ENCODE measurements around the gene CLMN.
"Not testable (repeated sequence)": the region's sequence is repeated elsewhere in the genome, so short reads cannot be mapped to it uniquely, and the experiment has no call there.

CLMN gene

DNA sequence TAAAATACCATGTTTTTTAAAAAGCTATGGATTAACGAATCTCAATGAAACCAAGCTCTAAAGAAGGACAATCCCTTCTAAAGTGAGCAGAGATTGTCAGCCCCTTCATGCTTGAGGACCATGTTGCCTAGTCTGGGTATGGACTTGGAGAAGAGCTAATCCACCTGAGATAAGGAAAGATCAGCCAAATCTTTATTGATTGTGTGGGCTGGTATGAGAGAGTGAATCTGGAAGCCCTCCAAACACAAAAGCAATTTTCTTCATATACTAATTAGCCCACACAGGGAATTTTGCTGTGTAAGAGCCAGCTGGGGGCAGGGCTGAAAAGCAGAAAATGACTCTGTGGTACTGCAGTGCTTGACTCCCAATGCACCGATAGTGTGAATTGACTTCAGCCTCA, 115.0 kb downstream of the CLMN start:
- DNase-seq (ENCODE audit: low read depth): no peak
- no peak overlapping the region for H3K4me3 ChIP-seq (ENCODE audit: low read length)
- TF ChIP-seq CTCF (conservative IDR thresholded peaks at IDR 0.05; ENCODE audit: low read depth, low read length): no peak

DNA sequence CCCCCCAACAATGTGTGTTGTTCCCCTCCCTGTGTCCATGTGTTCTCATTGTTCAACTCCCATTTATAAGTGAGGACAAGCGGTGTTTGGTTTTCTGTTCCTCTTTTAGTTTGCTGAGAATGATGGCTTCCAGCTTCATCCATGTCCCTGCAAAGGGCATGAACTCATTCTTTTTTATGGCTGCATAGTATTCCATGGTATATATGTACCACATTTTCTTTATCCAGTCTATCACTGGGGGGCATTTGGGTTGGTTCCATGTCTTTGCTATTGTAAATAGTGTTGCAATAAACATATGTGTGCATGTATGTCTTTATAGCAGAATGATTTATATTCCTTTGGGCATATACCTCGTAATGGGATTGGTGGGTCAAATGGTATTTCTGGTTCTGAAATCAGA, 118.0 kb downstream of the CLMN start:
- not testable (repeated sequence) for H3K4me3 ChIP-seq (ENCODE audit: low read length); DNase-seq (ENCODE audit: low read depth)

DNA sequence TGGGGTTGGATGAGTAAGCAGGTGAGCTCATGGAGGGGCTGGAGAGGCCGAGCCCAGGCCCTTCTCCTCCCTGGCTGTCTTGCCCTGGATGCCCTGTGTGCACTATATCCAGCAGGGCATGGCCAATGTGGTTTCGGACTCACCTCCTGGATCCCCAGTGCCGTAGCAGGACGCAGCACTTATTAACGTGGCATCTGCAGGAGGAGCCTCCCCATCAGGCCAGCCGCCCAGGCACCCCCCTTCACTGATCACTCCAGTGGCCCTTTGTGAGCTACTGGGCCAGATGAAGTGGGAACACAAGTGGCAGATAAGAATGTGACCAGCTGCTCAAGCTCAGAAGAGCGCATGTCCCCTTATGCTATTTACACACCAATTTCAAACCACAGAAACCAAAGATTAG, 119.3 kb downstream of the CLMN start:
- no peak for DNase-seq (ENCODE audit: low read depth)
- TF ChIP-seq CTCF (conservative IDR thresholded peaks at IDR 0.05; ENCODE audit: low read depth, low read length): no peak
- no peak overlapping the region for H3K4me3 ChIP-seq (ENCODE audit: low read length)

DNA sequence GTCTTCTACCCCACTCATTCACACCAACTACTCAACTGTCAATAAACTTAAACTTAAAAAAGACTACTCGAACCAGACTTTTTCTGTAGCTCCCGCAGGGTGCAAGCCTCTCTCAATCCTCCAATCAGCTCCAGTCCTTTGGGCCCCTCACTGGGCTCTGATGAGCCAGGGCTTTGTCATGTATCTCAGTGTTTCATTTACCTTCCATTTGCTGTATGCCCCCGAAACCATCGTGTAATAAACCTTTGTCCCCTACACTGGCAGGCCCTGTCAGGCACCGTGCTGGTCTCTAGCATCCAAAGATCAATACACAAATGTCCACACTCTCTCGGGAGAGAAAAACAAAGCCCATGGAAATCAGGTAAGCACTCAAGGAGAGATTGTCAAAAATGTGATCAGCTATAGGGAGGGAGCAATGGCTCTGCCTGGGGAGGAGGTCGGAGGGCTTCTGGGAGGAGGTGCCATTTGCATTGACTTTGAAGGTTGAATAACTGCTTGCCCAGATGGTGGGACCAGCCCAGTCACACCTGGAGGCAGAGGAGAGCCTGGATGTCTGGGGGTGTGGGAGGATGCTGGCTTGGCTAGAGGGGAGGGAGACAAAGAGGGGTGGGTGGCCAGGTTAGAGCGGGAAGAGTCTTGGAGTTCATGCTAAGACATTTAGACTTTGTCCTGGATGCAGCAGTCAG, 120.3 kb downstream of the CLMN start:
- no peak for TF ChIP-seq CTCF (conservative IDR thresholded peaks at IDR 0.05; ENCODE audit: low read depth, low read length)
- no peak overlapping the region for H3K4me3 ChIP-seq (ENCODE audit: low read length)
- no peak for DNase-seq (ENCODE audit: low read depth)

DNA sequence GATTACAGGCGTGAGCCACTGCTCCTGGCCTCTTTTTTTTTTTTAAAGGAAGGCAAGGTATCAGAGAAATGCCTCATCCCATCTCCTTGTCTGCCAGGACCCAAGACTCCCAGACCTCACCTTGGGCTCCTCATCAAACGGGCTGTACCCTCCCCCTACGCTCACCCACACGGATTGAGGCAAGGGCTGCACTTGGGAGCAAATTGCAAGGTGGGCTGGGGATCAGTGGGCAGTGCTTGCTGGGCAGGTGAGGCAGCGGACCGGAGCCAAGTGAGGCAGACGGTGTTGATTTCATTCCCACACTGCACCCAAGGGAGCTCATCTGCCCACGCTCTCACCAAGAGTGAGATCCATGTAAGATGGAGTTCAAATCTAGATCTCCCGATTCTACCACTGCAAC, 121.4 kb downstream of the CLMN start:
- DNase-seq (ENCODE audit: low read depth): no peak
- no peak for TF ChIP-seq CTCF (conservative IDR thresholded peaks at IDR 0.05; ENCODE audit: low read depth, low read length)
- no peak overlapping the region for H3K4me3 ChIP-seq (ENCODE audit: low read length)

DNA sequence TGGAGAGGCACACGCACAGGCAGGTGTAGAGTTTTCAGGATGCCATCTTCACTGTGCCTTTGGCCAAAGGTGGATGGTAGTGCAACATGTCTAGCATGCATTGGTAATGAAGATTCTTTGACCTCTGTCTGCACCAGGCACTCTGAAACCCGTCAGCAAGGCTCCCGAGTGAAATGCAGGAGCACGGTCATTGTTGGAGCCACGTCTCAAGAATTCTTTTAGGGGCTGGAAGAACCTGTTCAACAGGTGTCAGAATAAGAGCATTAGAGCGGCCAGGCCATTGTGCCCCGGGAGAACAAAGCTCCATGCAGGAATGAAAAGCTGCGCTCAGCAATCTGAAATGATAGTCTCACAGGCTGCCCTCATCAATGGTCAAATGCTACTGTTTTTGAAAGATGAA, 122.2 kb downstream of the CLMN start:
- TF ChIP-seq CTCF (conservative IDR thresholded peaks at IDR 0.05; ENCODE audit: low read depth, low read length): no peak
- no peak overlapping the region for H3K4me3 ChIP-seq (ENCODE audit: low read length)
- DNase-seq (ENCODE audit: low read depth): no peak

DNA sequence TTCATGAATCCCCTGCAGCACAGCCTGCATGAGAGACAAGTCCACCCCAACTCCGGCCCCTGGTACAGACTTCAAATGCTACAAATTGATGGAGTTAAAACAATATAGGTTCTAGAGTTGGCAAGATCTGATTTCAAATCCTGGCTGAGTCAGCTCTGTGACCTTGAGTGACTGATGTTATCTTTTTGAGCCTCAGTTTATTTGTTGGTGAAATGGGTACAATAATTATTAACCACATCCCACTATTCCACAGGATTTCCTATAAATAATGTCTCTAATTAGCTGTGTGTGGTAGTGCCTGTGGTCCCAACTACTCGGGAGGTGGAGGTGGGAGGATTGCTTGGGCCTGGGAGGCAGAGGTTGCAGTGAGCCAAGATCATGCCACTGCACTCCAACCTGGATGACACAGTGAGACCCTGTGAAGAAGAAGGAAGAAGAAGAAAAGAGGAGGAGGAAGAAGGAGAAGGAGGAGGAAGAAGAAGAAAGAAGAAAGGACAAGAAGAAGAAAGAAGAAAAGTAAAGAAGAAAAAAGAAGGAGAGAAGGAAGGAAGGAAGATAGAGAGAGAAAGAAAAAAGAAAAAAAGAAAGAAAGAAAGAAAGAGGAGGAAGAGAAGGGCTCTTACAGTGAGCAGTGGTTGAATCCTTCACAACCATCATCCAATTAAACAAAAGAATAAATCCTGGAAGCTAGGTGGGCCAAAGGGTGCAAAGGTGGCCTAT, 122.7 kb downstream of the CLMN start:
- H3K4me3 ChIP-seq (ENCODE audit: low read length): no peak overlapping the region
- no peak for DNase-seq (ENCODE audit: low read depth)
- TF ChIP-seq CTCF (conservative IDR thresholded peaks at IDR 0.05; ENCODE audit: low read depth, low read length): no peak
